ENCODE data around the gene HS3ST5. TPM values are rescaled to one million over a fixed set of nuclear protein-coding genes. Genes with fewer than 3 reads are reported as not detected.

The HS3ST5 gene
- total and polyA plus RNA-seq, 4 donors = 0.02 to 0.18 (median 0.04) TPM; not detected in 1

GRCh38 chr6:114160881-114161280, 181.9 kb downstream of the HS3ST5 start:
- no peaks in the 10 kb centered on the region for H3K36me3 ChIP-seq (ENCODE audit: control insufficient read depth in 4 of 4, insufficient read depth in 4 of 4, low read length in 4 of 4)
- no peak overlapping the region for H3K4me3 ChIP-seq
- no peak overlapping the region for H3K27ac ChIP-seq (ENCODE audit: low read depth in 1 of 2, low read length in 1 of 2)
- ATAC-seq (ENCODE audit: insufficient read depth, low FRiP score) (no peak), DNase-seq (no peak)
- no peak overlapping the region for H3K9ac ChIP-seq (ENCODE audit: insufficient read depth in 1 of 2, low read length in 2 of 2)
- 92 to 95% methylated on average over 4 of the region's 4 CpGs for WGBS, 2 donors
- no peaks in the 10 kb centered on the region for H3K4me1 ChIP-seq (ENCODE audit: control insufficient read depth in 5 of 5, insufficient read depth in 5 of 5, low read length in 5 of 5)
- no peak for TF ChIP-seq CTCF (IDR thresholded peaks at IDR 0.05; ENCODE audit: control extremely low read depth, extremely low read depth)
- H3K9me3 ChIP-seq (ENCODE audit: control insufficient read depth in 4 of 4, insufficient read depth in 3 of 4, low read length in 3 of 4) = no peaks in the 10 kb centered on the region
- no peaks in the 10 kb centered on the region for H3K27me3 ChIP-seq (ENCODE audit: control insufficient read depth in 3 of 3, insufficient read depth in 3 of 3, low read length in 2 of 3)

- no peak overlapping the region for H3K4me3 ChIP-seq
- ATAC-seq (ENCODE audit: insufficient read depth, low FRiP score) (no peak), DNase-seq (no peak)
- TF ChIP-seq CTCF (IDR thresholded peaks at IDR 0.05; ENCODE audit: control extremely low read depth, extremely low read depth) = no peak
- H3K4me1 ChIP-seq (ENCODE audit: control insufficient read depth in 5 of 5, insufficient read depth in 5 of 5, low read length in 5 of 5) = no peaks in the 10 kb centered on the region
- no peak overlapping the region for H3K27ac ChIP-seq (ENCODE audit: low read depth in 1 of 2, low read length in 1 of 2)
- no peak overlapping the region for H3K9ac ChIP-seq (ENCODE audit: insufficient read depth in 1 of 2, low read length in 2 of 2)
- H3K9me3 ChIP-seq (ENCODE audit: control insufficient read depth in 4 of 4, insufficient read depth in 3 of 4, low read length in 3 of 4) = no peaks in the 10 kb centered on the region
- no peaks in the 10 kb centered on the region for H3K27me3 ChIP-seq (ENCODE audit: control insufficient read depth in 3 of 3, insufficient read depth in 3 of 3, low read length in 2 of 3)
- no peaks in the 10 kb centered on the region for H3K36me3 ChIP-seq (ENCODE audit: control insufficient read depth in 4 of 4, insufficient read depth in 4 of 4, low read length in 4 of 4)
Measured at GRCh38 chr6:114159727-114160126, 183.1 kb downstream of the HS3ST5 start.

GRCh38 chr6:114158838-114159694, 183.8 kb downstream of the HS3ST5 start:
- H3K9ac ChIP-seq (ENCODE audit: insufficient read depth in 1 of 2, low read length in 2 of 2) = no peak overlapping the region
- DNase-seq (no peak), ATAC-seq (ENCODE audit: insufficient read depth, low FRiP score) (no peak)
- H3K36me3 ChIP-seq (ENCODE audit: control insufficient read depth in 4 of 4, insufficient read depth in 4 of 4, low read length in 4 of 4) = no peaks in the 10 kb centered on the region
- no peaks in the 10 kb centered on the region for H3K4me1 ChIP-seq (ENCODE audit: control insufficient read depth in 5 of 5, insufficient read depth in 5 of 5, low read length in 5 of 5)
- no peak overlapping the region for H3K4me3 ChIP-seq
- TF ChIP-seq CTCF (IDR thresholded peaks at IDR 0.05; ENCODE audit: control extremely low read depth, extremely low read depth) = no peak
- H3K9me3 ChIP-seq (ENCODE audit: control insufficient read depth in 4 of 4, insufficient read depth in 3 of 4, low read length in 3 of 4) = no peaks in the 10 kb centered on the region
- WGBS, 2 donors = 74 to 76% methylated on average over 2 of the region's 2 CpGs
- no peaks in the 10 kb centered on the region for H3K27me3 ChIP-seq (ENCODE audit: control insufficient read depth in 3 of 3, insufficient read depth in 3 of 3, low read length in 2 of 3)
- no peak overlapping the region for H3K27ac ChIP-seq (ENCODE audit: low read depth in 1 of 2, low read length in 1 of 2)
